Measurements from ENCODE around the gene ZNF532. TPM values are rescaled to one million over a fixed set of nuclear protein-coding genes. Genes with fewer than 3 reads are reported as not detected.

The ZNF532 gene
- total RNA-seq, 1 experiment from 2014 or later, result 49.8 TPM

- Histone ChIP-seq H3K27ac (ENCODE audit: low read length) (peak overlapping the region; percentile 80; the same call in 1 of the 2 replicates), H3K4me1 (ENCODE audit: control insufficient read depth, insufficient read depth, low read length) (peaks cover 9% of the 10 kb centered on the region), H3K27me3 (ENCODE audit: control insufficient read depth, insufficient read depth, low read length) (no peaks in the 10 kb centered on the region), H3K36me3 (ENCODE audit: control insufficient read depth, insufficient read depth, low read length) (no peaks in the 10 kb centered on the region), H3K4me3 (ENCODE audit: low read depth in 2 of 2, low read length in 2 of 2) (no peak overlapping the region), H3K9me3 (ENCODE audit: control insufficient read depth, insufficient read depth, low read depth, low read length) (no peaks in the 10 kb centered on the region)
- in situ Hi-C loops (cut with HindIII; ENCODE audit: low pct_unique_long_range_greater_than_20kb, low sequenced_read_pairs), result no loop called here
- TF ChIP-seq, protein P1, sequence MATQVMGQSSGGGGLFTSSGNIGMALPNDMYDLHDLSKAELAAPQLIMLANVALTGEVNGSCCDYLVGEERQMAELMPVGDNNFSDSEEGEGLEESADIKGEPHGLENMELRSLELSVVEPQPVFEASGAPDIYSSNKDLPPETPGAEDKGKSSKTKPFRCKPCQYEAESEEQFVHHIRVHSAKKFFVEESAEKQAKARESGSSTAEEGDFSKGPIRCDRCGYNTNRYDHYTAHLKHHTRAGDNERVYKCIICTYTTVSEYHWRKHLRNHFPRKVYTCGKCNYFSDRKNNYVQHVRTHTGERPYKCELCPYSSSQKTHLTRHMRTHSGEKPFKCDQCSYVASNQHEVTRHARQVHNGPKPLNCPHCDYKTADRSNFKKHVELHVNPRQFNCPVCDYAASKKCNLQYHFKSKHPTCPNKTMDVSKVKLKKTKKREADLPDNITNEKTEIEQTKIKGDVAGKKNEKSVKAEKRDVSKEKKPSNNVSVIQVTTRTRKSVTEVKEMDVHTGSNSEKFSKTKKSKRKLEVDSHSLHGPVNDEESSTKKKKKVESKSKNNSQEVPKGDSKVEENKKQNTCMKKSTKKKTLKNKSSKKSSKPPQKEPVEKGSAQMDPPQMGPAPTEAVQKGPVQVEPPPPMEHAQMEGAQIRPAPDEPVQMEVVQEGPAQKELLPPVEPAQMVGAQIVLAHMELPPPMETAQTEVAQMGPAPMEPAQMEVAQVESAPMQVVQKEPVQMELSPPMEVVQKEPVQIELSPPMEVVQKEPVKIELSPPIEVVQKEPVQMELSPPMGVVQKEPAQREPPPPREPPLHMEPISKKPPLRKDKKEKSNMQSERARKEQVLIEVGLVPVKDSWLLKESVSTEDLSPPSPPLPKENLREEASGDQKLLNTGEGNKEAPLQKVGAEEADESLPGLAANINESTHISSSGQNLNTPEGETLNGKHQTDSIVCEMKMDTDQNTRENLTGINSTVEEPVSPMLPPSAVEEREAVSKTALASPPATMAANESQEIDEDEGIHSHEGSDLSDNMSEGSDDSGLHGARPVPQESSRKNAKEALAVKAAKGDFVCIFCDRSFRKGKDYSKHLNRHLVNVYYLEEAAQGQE (IDR thresholded peaks at IDR 0.05; ENCODE audit: insufficient read depth in 1 of 2, low read depth in 2 of 2, low read length in 1 of 2), result no peak
- TF ChIP-seq CTCF (IDR thresholded peaks at IDR 0.05), result no peak
- no peak for TF ChIP-seq TCF7L2 (IDR thresholded peaks at IDR 0.05; ENCODE audit: low read depth, low read length)
- TF ChIP-seq POLR2AphosphoS5 (IDR thresholded peaks at IDR 0.05; ENCODE audit: low read depth, low read length), result no peak
- no peak for TF ChIP-seq SIN3A (IDR thresholded peaks at IDR 0.05; ENCODE audit: borderline replicate concordance, insufficient read depth, low read depth, low read length)
- ChIA-PET POLR2A (no interaction called here), CTCF (no interaction called here)
- no TSS peak for BruUV-seq (replicated peaks)
- DNase-seq (ENCODE audit: low read depth, low spot score) (no peak), ATAC-seq (no peak)
- intact Hi-C loops (cut with micrococcal nuclease; ENCODE audit: unreplicated experiment), result no loop called here
Observed at GRCh38 chr18:58892488-58892887, 27.8 kb downstream of the ZNF532 start.

DNA sequence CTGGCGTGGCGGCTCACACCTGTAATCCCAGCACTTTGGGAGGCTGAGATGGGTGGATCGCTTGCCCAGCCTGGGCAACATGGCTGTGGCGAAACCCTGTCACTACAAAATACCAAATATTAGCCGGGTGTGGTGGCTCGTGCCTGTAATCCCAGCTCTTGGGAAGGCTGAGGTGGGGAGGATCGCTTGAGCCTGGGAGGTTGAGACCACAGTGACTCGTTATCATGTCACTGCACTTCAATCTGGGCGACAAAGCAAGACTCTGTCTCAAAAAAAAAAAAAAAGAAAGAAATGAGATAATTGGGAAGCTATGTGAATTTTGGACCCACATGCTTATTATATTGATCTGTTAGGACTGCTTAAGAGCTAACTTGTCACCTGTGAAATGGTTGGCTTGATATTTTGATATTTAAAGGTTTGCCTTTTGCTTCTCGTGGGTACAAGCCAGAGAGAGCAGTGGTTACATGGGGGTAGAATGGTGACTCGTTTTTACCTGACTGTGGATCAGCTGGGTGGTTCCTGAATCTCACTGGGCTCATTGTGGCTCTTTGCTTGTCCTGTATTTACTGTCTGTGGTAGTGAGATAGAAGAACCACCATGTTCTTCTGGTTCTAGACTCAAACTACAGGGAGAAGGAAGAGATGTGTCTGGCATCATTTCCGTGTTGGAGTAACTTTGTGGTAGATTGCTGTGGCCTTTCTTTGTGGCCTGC is 28.9 kb downstream of the ZNF532 start:
- DNase-seq (ENCODE audit: low read depth, low spot score), result no peak
- no peak for TF ChIP-seq TCF7L2 (IDR thresholded peaks at IDR 0.05; ENCODE audit: low read depth, low read length)
- TF ChIP-seq CTCF (IDR thresholded peaks at IDR 0.05), result no peak
- no peak for TF ChIP-seq POLR2AphosphoS5 (IDR thresholded peaks at IDR 0.05; ENCODE audit: low read depth, low read length)
- TF ChIP-seq, protein P1 (IDR thresholded peaks at IDR 0.05; ENCODE audit: insufficient read depth in 1 of 2, low read depth in 2 of 2, low read length in 1 of 2), result no peak
- no peak for TF ChIP-seq SIN3A (IDR thresholded peaks at IDR 0.05; ENCODE audit: borderline replicate concordance, insufficient read depth, low read depth, low read length)
- intact Hi-C loops (cut with micrococcal nuclease; ENCODE audit: unreplicated experiment) (no loop called here), in situ Hi-C loops (cut with HindIII; ENCODE audit: low pct_unique_long_range_greater_than_20kb, low sequenced_read_pairs) (no loop called here)
- peaks cover 9% of the 10 kb centered on the region for H3K4me1 ChIP-seq (ENCODE audit: control insufficient read depth, insufficient read depth, low read length)
- POLR2A ChIA-PET, result interaction anchor here (0.6 kb wide), 2 partner anchors 35 to 226 kb away, joined by 3 to 4 read pairs; no protein-coding TSS in a partner anchor
- CTCF ChIA-PET, result interaction anchor here (0.5 kb wide), 1 partner anchor 13 kb away, joined by 4 read pairs; no protein-coding TSS in a partner anchor
- no peak overlapping the region for H3K4me3 ChIP-seq (ENCODE audit: low read depth in 2 of 2, low read length in 2 of 2)
- no TSS peak for BruUV-seq (replicated peaks)
- no peaks in the 10 kb centered on the region for H3K27me3 ChIP-seq (ENCODE audit: control insufficient read depth, insufficient read depth, low read length)
- H3K9me3 ChIP-seq (ENCODE audit: control insufficient read depth, insufficient read depth, low read depth, low read length), result no peaks in the 10 kb centered on the region
- H3K36me3 ChIP-seq (ENCODE audit: control insufficient read depth, insufficient read depth, low read length), result no peaks in the 10 kb centered on the region
- peak overlapping the region; percentile 42; the same call in 1 of the 2 replicates for H3K27ac ChIP-seq (ENCODE audit: low read length)
- no peak for ATAC-seq
